Right forelimb (tissue), 1 donor: ENCODE data around the gene EGFL7.

Experiments used
- DNase-seq: peaks from one replicate; pipeline ENCODE4 v3.0.0-alpha.2; 2018

The EGFL7 gene

DNA sequence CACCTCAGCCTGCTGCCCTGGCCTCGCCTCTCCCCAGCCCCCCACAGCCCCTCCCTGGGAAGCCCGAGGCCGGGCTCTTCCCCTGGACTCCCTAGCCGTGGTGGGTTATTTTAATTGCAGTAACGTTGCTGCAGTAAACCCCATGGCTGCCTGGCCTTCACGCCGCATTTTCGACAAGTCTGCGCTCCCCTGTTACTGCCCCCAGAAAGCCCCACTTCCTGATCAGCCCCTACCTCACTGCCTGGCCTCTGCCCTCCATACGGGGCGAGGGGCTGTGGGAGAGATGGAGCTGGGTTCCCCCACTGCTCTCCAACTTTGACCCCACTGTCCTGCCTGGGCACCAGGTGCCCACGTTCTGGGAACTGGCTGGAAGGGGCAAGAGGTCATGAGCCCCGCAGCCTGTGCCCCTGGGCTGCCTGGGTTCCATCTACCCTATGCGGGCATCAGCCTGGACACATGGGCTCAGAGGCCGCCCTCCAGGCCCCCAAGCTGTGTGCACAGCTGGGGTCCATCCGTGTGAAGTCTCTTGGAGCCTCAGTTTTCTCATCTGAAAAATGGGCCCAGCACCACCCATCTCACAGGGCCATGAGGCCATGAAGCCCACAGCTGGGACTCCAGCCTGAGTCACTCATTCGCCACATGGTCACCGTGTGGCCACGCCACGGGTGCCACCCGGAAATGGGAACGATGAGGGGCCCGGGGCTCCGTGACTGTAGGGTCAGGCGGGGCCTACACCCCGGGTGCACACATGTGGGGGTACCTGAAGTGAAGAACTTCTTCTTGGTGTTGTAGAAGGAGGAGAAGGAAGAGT is 11.5 kb downstream of the EGFL7 start:
- DNase-seq: no peak

DNA sequence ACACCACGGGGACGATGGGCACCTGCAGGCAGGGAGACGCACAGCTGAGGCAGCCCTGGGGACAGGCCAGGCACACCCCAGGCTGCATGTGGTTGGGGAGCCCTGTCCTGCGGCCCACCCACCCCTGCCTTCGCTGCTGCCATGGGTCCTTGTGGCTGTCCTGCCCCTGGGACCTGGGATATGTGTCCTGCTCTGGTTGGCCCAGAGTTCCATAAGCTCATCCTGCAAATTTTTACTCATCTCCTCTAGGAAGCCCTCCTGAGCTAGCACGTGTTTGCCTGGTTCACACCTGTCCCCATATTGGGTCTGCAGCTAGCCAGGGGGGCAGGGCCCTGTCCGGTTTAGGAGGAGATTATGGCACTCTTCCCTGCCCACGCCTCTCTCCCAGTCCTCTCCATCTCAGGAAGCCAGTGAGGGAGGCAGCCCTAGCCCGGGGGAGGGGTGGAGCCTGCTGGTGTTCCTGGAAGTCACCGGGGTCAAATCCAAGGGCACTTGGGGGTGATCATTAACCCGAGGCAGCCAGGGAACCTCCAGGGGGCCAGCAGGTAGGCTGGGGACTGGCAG is 12.2 kb downstream of the EGFL7 start:
- DNase-seq: no peak

DNA sequence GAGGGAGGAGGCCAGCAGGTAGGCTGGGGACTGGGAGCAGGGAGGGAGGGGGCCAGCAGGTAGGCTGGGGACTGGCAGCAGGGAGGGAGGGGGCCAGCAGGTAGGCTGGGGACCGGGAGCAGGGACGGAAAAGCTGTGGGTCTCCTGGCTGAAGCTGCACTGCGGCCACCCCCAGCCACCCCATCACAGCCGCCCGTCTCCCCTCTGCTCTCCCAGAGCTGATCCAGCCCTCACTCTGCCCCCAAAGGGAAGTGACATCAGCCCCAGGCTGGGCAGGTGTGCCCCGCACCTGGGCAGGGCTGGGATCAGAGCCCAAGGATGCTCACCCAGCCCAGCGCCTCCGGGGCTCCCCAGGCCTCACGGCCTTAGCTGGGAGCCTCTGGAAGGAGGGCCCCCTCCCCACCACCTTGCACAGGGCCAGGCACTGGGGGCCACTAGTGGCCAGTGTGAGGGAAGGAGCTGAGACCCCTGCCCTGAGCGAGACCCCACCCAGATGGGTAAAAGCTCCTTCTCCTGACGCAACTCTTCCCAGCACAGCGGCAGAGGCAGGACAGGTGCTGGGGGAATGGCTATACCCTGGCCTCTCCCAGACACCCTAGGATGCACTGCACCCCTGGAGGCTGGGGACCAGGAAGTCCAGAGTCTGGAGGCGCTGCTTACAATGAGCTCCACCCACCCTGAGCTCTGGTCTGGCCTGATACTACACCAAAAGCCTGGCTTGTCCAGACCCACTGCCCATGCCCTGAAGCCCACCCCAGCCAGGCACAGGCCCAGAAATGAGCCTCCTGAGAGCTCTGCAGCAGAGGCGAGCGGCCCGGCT is 13.0 kb downstream of the EGFL7 start:
- no peak for DNase-seq

DNA sequence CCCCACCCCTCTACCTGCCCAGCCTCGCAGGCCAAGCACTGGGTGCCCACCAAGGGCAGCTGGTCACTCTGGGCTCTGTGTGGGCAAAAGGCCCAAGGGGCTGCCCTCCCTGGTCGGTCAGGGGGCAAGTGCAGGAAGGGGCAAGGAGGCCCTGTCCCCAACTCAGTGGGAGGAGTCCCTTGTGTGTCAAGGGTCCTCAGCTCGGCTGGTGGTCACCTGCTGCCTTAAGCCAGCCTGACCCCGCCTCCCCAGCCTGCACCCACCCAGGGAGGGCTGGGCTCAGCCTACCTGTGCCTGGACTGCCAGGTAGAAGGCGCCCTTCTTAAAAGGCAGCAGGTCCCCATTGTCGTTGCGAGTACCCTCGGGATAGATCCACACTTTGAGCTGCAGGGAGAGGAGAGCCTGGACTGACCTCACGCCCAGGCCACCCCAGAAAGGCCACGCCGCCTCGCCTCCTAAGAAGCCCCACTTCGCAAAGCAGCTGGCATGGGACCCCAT is 13.6 kb downstream of the EGFL7 start:
- DNase-seq: no peak

DNA sequence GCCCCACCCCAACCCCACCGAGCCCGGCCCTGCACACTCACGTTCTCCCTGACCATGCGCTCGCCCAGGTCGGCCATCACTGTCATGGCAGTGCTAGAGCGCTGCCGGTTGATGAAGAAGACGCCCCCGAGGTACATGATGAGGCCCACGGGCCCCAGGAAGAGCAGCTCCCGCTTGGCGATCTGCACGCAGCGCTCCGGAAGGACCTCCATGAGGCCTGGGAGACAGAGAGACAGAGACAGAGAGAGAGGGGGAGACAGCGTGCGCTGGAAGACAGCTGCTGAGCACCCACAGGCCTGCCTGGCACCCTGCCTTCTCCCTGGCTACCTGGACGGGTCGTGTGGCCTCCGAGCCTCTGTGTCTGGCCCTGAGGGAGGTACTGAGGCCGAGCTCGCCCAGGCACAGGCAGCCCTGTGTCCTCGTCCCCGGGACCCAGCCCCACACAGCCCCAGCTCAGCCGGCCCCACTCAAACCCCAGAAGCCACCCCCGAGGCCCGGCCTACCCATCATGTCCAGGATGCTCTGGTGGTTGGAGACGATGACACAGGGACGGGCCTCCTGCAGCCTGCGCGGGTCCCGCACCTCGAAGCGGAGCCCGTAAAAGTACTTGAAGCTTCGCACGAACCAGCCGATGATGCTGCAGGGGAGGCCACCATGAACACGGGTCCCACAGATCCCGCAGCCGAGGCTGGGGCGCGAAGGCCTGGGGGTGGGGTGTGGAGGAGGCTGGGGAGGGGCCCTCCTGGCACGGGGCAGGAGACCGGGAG is 14.4 kb downstream of the EGFL7 start:
- DNase-seq: no peak

DNA sequence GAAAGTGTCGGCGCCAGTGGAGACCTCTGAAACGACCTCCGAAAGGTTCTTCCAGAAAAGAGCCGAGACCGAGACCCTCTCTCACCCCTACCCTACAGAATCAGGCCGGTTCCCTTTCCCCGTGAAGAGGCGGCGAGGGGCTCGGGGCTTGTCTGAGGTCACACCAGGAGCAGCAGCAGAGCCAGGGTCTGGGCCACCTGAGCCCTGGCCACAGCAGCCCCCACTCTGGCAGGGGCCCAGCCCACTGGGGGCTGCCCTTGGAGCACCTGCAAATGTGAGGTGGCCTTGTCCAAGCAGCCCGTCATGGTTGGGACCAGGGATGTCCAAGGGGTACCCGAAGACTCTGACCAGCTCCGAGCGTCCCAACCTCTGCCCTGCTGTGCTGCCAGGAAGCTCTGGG is 15.3 kb downstream of the EGFL7 start:
- DNase-seq: no peak

DNA sequence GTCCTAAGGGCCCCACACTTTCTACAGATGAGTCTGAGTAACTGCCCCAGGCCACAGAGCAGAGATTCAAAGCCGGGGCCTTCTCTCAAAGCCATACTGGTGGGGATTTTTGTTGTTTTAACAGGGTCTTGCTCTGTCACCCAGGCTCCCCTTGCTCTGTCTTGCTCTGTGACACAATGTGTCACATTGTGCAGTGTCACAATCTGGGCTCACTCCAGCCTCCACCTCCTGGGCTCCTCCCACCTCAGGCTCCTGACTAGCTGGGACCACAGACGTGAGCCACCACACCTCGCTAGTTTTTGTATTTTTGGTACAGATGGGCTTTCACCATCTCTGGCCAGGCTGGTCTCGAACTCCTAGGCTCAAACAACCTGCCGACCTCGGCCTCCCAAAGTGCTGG is 15.9 kb downstream of the EGFL7 start:
- no peak for DNase-seq

DNA sequence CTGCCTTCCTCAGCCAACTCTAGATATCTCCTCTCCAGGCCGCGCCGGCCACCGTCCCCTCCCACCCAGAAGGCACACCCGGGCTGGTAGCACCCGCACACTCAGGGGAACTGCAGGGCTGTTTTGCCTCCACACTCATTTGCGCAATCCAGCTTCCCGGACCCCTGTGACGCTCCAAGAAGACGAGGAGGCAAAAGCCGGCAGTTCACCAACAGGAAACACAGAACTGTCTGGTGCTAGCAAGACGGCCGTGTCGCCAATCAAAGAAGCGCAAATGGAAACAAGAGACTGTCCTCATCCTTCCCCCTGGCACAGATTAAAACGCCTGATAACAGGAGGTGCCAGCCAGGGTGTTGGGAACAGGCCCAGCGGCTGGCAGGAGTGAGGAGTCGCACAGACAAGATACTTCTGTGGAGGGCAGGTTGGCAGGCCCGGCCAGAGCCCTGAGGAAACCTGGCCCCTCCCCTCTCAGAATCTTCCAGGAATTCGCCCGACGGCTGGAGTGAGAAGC is 16.8 kb downstream of the EGFL7 start:
- DNase-seq: no peak

DNA sequence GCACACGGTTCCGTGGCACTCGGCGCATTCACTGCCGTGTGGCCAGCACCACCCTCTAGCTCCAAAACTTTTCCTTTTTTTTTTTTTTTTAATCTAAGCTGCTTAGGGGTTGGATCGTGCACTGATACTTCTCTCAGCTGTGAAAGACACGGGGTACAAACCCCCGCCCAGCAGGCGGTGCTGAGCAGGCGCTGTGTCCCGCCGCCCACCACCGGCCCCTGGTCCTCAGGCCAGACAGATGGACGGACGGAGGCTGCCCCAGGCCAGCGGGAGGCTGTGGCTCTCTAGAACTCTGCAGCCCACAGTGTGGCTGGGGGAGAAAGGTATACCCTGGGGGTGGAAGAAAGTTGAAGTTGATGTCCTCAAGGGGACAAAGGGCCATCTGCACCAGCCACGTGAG is 18.3 kb downstream of the EGFL7 start:
- no peak for DNase-seq

DNA sequence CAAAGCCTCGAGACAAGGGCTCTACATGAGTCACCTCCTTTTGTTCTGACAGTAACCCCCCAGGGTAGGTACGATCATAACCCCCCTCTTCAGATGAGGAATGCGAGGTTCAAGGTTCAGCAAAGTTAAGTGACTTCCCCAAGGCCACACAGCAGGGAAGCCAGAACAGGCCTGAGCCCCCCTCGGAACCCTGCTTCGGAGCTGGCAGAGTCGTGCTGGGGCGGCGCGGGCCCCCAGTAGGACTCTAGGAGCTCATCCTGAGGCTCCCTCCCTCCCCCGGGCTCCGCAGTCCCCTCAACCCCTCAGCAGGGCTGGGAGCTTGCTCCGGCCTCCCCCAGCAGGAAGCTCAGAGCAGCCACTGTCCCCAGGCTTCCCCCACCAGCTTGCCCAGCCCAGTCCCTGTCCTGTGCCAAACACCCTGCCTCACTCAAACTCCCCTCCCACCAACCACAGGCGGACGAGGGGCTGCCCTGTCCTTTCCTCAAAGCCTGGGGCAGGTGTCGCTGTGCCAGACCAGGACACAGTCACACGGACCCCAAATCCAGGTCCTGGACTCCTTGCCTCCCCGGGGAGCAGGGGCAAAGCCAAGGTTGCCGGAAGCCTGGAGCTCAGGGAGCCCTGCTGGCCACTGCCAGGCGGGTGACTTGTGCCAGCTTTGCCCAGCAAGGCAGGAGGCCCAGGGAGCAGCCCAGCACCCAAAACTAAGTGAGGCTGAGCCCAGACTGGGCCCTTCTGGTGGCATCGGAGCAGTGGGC is 19.4 kb downstream of the EGFL7 start:
- no peak for DNase-seq

DNA sequence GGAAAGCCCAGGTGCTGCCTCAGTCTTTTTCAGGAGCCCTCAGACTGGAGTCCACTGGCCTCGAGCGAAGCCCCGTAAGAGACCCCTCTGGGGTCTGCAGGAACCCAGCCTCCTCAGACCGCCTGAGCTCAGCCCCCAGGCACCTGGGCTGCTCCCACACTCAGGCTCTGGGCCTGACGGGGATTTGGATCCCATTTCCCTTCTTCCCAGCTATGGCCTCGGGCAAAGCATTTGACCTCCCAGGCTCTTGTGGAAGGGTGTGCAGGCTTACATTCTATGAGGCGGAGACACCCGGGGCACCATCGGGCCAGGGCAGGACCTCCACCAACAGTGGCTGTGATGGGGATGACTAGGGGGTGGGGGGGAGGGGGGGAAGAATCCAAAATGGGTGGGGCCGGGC is 20.0 kb downstream of the EGFL7 start:
- no peak for DNase-seq

DNA sequence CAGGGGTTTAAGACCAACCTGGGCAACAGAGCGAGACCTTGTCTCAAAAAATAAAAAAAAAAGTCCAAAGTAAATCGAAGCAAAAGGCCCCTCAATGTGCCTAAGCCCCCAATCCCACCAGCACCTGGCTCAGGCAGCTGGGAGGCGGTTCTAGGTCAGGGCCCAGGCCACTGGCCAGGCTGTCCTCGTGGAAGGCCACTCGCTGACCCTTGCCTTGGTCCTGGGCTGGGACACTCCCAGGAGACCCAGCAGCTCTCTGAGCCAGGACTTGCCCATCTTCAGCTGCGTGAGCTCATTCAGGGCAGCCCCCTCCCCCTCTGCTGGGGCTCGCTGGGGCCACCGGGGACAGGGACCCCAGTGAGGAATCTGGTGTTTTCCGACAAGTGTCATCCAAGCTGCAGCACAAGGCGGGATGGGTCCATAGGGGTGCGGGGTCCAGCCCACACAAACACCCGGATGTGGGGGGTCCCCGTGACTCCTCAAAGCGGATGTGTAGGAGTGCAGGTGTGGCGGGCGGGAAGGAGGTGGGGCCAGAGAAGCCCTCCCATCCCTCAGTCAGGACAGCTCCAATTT is 20.5 kb downstream of the EGFL7 start:
- DNase-seq: no peak

DNA sequence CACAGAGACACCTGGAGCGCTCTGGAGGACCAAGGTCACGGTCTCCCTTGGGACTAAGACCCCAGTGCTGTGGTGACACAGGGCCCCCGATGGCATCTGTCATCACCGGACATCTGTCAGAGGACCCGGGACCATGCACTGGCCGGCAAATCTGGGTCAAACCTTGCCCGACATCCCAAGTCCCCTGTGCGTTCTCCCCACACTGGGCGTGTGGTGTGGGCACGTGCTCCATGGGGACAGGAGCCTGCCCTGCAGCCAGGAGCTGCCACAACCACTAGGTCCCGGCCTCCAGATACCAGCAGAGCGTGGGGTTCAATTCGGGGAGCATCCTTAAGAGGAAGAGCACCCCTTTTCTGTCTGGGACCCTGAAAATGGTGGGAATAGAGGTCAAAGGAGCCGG is 21.0 kb downstream of the EGFL7 start:
- no peak for DNase-seq

DNA sequence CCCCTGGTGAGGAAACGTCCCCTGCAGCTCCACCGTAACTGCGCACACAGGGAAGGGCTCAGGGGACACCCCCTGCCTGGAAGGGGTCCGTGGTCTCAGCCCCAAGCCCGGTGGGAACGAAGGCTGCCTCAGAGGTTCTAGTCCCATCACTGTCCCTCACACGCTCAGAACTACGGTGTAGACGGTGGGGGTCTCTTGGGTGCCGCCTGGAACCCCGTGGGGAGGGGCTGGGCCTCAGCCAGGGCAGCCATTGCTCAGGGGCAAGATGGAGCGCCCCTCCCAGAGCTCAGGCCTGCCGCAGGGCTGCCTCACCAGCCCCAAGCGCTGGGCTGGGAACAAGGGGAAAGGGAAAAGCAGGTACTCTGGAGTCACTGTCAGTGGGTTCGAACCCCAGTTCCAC is 21.6 kb downstream of the EGFL7 start:
- no peak for DNase-seq

DNA sequence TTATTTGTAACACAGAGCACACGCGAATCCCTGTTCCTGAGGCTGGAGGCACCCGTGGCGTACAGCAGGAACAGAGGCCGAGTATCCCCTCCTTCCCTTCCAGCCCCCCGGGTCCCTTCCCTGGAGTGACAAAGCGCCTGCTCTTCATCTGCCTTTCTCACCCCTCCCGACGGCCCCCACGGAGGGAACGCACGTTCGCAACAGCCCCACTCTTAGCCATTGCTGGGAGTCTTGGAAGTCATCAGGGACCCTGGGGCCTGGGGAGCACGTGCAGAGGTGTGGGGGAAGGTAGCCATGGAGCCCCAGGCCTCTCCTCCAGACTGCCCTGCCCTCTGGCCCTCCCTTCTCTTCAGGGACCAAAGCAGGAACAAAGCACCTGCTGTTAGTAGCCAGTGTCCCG is 22.1 kb downstream of the EGFL7 start:
- no peak for DNase-seq

DNA sequence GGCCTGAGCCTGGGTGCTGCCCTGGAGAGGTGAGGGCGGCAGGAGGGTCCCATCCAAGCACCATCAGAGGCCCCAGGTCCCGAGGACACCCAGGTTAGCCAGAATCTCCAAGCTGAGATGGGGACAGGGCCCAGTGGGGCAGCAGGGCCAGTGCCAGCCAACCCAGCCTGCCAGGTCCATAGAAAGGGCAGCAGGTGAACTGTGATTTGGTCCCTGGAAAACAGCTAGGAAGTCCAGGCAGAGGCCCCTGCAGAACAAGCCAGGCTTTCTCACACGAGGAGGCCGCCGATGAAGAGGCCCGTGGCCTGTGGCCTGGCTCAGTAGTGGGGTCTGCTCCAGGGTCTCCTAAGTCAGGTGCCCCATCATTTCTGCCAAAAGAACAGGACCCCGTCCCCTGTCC is 22.5 kb downstream of the EGFL7 start:
- DNase-seq: no peak

DNA sequence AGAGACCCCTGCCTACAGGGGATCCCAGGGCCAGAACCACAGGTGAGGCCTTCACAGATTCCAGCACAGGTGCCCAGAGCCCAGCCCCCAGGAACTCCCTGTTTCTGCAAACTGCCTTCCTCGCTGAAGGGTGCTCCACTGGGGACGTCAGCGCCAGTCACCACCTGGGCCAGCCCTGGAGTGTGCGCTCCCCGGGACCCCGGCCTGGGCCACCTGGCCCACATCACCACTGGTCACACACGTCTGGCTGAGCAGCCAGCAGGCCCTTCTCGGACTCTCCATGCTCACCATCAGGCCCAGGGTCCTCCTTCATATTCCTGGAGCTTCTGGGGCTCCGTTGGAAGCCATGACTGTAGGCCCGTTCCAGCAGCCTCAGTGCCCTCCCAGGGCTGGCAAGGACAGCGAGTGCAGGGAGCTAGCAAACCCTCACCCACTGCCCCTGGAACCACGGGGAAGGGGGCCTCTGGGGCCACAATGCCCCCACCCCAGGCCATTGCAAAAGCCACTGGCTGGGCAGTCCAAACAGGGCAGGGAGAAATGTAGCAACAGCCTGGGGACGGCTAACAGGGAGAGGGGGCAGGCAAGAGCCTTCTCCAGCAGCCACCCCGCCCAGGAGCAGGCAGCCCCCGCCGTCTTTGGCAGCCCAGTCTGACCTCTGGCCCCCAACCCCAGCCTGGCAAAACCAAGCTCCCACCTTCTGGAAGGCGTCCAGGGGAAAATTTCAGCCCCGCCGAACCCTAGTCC is 23.2 kb downstream of the EGFL7 start:
- DNase-seq: no peak

DNA sequence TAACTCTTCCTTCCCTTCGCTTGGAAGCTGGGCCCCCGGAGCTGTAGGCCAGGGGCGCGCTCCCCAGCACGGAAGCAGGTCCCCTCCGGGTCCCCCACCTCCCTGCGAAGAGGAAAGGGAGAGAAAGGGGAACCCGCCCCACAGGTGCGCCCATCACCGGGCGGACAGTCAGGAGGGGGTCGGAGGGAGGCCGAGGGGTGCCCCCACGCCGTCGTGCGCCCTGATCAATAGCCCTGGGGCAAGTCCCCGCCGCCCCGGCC is 23.7 kb downstream of the EGFL7 start:
- DNase-seq: no peak

DNA sequence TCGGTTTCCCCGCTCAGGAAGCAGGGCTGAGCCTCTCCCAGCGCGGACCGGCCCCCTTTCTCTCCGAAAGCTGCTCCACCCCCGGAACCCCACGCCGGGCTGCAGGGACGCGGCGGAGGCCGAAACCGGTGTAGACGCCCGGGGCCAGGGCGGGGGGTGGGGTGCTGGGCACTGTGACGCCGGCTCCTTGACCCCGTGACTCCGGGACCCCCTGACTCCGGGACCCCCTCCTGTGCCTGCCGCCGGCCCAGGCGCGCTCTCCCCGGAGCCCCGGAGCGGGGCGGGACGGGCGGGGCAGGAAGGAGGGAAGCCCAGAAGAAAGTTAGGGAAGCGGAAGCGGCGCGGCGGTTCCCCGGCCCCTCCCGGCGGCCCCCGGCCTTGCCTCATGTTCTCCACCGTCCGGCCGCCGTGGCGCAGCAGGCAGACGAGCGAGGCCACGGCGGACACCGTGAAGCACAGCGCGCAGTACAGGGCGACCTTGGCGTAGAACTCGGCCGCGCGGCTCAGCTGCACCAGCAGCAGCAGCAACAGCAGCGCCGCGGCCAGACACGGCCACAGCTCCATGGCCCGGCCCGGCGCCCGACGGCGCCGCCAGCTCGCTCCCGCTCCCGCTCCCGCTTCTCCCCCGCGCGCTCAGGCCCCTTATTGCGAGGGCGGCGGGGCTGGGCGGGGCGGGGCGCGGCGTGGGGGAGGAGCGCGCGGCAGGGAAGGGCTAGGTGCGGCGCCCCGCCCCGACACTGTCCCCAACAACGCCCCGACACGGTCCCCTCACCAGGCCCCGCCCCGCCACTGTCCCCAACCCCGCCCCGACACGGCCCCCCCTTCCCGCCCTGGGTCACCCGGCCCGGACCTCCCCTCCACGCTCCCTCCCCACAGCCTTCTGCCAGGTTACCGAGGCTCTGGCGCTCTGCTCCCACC is 24.3 kb downstream of the EGFL7 start, which contains the start of gene AGPAT2:
TSS of gene AGPAT2 (minus strand) at position 664 of the 918 bp plus-strand sequence. CDS start at position 564, 100 bp downstream.
- DNase-seq: peak; percentile 76

DNA sequence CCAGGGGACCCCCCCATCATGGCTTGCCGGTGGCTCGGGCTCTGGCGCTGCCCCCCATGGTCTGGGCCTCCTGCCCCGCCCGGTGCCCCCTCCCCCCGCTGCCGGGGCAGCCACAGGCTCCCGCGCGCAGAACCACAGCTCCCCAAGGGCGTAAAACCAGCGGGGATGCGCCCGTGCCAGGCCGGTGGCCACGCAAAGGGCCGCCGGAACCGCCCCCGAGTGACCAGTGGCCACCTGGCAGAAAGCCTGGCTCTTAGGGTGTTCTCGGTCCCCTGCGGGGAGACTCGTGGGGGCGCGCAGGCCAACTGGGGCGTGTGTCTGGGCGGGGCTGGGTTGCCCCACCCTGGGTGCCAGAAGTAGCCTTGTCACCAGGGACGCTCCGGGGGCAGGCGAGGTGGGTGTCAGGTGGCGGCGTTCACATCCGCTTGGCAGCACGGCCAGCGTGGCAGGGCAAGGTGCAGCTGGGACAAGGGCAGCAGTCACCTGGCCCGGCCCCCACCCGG is 25.1 kb downstream of the EGFL7 start:
- DNase-seq: no peak
